ENCODE results near the gene TAOK1.
"Not testable (repeated sequence)": the region's sequence is repeated elsewhere in the genome, so short reads cannot be mapped to it uniquely, and the experiment has no call there.

TAOK1 gene

DNA sequence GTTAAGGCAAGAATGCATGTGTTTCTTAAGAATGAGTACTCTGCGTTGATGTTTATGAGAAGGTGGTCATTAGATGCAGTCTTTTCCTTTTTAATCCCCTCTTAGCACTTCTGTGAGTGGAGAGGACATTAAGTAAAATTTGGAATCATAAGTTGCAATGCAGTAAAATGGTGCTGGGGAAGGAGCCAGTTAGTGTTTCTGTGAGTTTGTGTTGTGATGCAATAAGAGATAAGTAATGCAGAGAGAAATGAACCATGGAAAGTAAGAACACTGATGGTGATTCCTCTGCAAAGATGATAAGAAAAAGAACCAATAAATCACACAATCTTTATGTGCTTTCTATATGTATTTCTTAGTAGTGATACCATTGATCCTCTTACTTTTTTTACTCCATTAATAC lies 156.7 kb downstream of the TAOK1 start:
- no peak for TF ChIP-seq CTCF (IDR thresholded peaks at IDR 0.05; ENCODE audit: low read depth, low read length, missing control alignments)
- in situ Hi-C loops (cut with HindIII; ENCODE audit: low pct_ligation_motif_present, low sequenced_read_pairs) = no loop called here
- no peak overlapping the region for H3K4me3 ChIP-seq (ENCODE audit: low read depth, low read length)
- no peak for DNase-seq
- no peak overlapping the region for H3K27ac ChIP-seq
- H3K27me3 ChIP-seq (replicated peaks) = no peaks in the 10 kb centered on the region
- H3K36me3 ChIP-seq (replicated peaks) = peaks cover 25% of the 10 kb centered on the region

GRCh38 chr17:29549177-29549923 lies 159.2 kb downstream of the TAOK1 start:
- Histone ChIP-seq H3K36me3 (replicated peaks) (peaks cover 4% of the 10 kb centered on the region), H3K27me3 (replicated peaks) (no peaks in the 10 kb centered on the region), H3K27ac (no peak overlapping the region), H3K4me3 (ENCODE audit: low read depth, low read length) (no peak overlapping the region)
- no peak for TF ChIP-seq CTCF (IDR thresholded peaks at IDR 0.05; ENCODE audit: low read depth, low read length, missing control alignments)
- in situ Hi-C loops (cut with HindIII; ENCODE audit: low pct_ligation_motif_present, low sequenced_read_pairs) = no loop called here
- DNase-seq = no peak

DNA sequence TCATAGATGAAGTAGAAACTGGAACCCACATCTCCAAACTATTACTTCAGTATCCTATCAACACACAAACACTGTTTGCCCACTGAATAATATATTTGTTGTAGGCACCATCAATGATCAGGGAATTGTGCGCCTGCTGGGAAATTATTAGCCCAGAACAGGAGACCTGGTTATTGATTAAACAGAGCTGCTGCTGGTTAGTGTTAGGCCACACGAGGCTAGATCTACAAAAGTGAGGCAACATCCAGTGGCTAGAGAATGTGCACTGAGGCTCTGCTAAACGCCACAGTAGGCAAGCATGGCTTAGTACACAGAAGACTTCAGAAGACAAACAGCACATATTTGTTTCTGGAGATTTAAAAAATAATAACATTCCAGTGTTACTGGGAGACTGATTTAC lies 165.7 kb downstream of the TAOK1 start:
- no peak for TF ChIP-seq CTCF (IDR thresholded peaks at IDR 0.05; ENCODE audit: low read depth, low read length, missing control alignments)
- Histone ChIP-seq H3K36me3 (replicated peaks) (no peaks in the 10 kb centered on the region), H3K4me3 (ENCODE audit: low read depth, low read length) (no peak overlapping the region), H3K27me3 (replicated peaks) (no peaks in the 10 kb centered on the region), H3K27ac (no peak overlapping the region)
- no peak for DNase-seq
- in situ Hi-C loops (cut with HindIII; ENCODE audit: low pct_ligation_motif_present, low sequenced_read_pairs) = no loop called here

GRCh38 chr17:29557085-29557738 lies 167.0 kb downstream of the TAOK1 start:
- no peak for TF ChIP-seq CTCF (IDR thresholded peaks at IDR 0.05; ENCODE audit: low read depth, low read length, missing control alignments)
- peak; percentile 47 for DNase-seq
- no peaks in the 10 kb centered on the region for H3K27me3 ChIP-seq (replicated peaks)
- no peak overlapping the region for H3K27ac ChIP-seq
- H3K4me3 ChIP-seq (ENCODE audit: low read depth, low read length) = no peak overlapping the region
- in situ Hi-C loops (cut with HindIII; ENCODE audit: low pct_ligation_motif_present, low sequenced_read_pairs) = no loop called here
- no peaks in the 10 kb centered on the region for H3K36me3 ChIP-seq (replicated peaks)

- in situ Hi-C loops (cut with HindIII; ENCODE audit: low pct_ligation_motif_present, low sequenced_read_pairs) = no loop called here
- Histone ChIP-seq H3K4me3 (ENCODE audit: low read depth, low read length) (no peak overlapping the region), H3K36me3 (replicated peaks) (no peaks in the 10 kb centered on the region), H3K27ac (no peak overlapping the region), H3K27me3 (replicated peaks) (no peaks in the 10 kb centered on the region)
- no peak for TF ChIP-seq CTCF (IDR thresholded peaks at IDR 0.05; ENCODE audit: low read depth, low read length, missing control alignments)
- no peak for DNase-seq
Observed at GRCh38 chr17:29557739-29558116, 167.6 kb downstream of the TAOK1 start.

DNA sequence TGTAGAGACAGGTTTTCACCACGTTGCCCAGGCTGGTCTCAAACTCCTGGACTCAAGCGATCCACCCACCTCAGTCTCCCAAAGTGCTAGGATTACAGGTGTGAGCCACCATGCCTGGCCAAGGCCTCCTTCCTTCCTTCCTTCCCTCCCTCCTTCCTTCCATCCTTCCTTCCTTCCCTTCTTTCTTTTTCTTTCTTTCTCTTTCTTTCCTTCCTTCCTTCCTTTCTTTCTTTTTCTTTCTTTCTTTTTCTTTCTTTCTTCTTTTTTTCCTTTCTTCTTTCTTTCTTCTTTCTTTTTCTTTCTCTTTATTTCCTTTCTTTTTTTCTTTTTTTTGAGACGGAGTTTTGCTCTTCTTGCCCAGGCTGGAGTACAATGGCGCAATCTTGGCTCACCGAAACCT lies 168.0 kb downstream of the TAOK1 start:
- DNase-seq; H3K27ac ChIP-seq; H3K36me3 ChIP-seq (replicated peaks); H3K4me3 ChIP-seq (ENCODE audit: low read depth, low read length); in situ Hi-C loops (cut with HindIII; ENCODE audit: low pct_ligation_motif_present, low sequenced_read_pairs); H3K27me3 ChIP-seq (replicated peaks): not testable (repeated sequence)

Data from brain microvascular endothelial cell (primary cell).